NOMO-1 treated with DMSO at 0.1 percent for 48 hours (cell line): ENCODE results near the gene SLC12A4.
A peak's percentile ranks its signal among the peaks of the same experiment; 100 is the strongest.

Source experiments
- DNase-seq: peaks from one replicate; lab custom pipeline; 2025; ENCODE audit not compliant: unreplicated experiment; lab: John Stamatoyannopoulos, UW

Gene SLC12A4

GRCh38 chr16:67963662-67964321, 4.6 kb downstream of the SLC12A4 start:
- no peak for DNase-seq

DNA sequence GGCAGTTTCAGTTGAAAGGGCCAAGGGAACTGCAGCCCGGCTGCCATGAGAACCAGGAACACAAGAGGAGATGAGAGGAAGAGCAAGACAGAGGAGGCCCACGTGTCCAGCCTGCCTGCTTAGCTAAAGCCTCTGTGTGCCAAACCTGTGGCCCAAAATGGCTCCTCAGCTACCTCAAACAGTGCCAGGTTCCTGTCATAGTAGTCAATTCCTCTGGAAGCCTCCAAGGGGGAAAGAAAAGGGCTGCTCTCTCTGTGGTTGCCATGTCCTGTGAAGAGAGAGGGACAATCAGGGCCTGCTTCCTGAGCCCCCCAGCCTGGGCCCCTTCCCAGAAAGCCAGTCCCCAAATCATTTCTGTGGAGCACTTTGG, 5.2 kb downstream of the SLC12A4 start:
- no peak for DNase-seq

DNA sequence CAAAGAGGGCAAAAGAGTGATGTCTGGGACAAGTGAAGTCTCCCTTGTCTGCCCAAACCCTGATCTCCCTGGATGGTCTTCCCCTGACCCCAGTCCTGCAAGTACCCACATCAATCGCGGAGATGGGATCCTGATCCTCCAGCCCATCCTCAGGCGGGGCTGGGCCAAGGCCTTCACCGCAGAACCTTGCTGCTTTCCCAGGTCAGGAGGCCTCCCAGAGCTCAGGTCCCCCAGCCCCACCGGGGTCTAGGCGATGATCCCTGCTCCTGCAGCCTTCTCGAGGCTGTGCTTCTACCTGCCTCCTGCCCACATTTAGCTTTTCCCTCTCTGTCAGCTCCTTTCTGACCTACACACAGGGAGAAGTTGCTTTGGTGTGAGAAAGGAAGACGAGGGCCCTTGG, 6.3 kb downstream of the SLC12A4 start:
- DNase-seq: no peak

- DNase-seq: no peak
Observed at GRCh38 chr16:67961551-67961957, 6.9 kb downstream of the SLC12A4 start.

GRCh38 chr16:67959536-67960329, 8.7 kb downstream of the SLC12A4 start:
- no peak for DNase-seq

GRCh38 chr16:67957622-67958021, 10.8 kb downstream of the SLC12A4 start:
- DNase-seq: no peak

- no peak for DNase-seq
Observed at GRCh38 chr16:67954421-67955196, 13.8 kb downstream of the SLC12A4 start.

GRCh38 chr16:67953641-67954375, 14.6 kb downstream of the SLC12A4 start:
- no peak for DNase-seq

DNA sequence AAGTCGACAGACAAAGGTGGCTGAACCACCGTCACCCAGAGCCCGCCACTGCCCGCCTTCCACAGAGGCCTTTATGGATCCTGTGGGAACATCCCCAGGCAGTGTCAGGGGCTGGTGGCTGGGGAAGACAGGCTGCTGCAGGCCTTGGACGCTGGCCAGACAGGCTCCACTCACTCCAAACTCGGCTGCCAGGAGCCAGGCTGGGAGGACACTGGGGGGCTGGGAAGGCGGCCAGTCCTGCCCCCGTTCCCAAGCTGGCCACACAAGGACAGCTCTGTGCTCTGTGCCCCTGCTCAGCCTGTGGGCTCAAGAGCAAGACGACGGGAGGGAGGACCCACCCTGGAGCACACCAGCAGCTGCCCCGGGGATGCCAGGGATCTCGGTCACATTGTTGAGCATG, 17.0 kb downstream of the SLC12A4 start:
- no peak for DNase-seq

GRCh38 chr16:67950335-67950843, 18.0 kb downstream of the SLC12A4 start:
- no peak for DNase-seq

- no peak for DNase-seq
Observed at GRCh38 chr16:67949645-67950044, 18.8 kb downstream of the SLC12A4 start.

- DNase-seq: no peak
Observed at GRCh38 chr16:67948015-67948414, 20.4 kb downstream of the SLC12A4 start.

DNA sequence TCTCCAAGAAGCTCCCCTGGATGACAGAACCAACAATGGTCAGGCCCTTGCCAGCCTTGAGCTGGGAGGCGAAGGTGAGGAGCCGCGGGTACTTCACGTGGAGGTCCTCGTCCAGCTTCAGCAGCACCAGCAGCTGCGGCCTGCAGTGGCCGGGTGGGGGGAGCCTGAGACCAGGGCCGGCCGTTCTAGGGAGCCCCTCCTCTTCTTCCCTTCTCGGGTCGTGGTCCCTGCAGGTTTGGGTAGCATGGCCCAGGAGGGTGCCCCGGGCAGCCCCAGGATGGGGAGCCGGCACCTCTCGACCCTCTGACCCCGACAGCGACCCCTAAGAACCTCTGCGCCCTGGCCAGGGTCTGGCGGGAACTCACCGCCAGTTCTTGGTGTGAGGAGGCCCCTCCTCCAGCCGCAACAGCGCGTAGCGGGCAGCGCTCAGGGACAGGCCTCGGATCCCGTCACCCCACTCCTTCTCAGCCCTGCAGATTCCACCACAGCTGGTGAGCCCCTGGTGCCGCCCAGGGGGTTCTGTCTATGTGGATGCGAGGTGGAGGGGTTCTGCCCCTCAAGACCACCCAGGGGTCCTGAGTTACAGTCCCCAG, 21.4 kb downstream of the SLC12A4 start:
- DNase-seq: no peak

- no peak for DNase-seq
Observed at GRCh38 chr16:67946128-67946569, 22.3 kb downstream of the SLC12A4 start.

DNA sequence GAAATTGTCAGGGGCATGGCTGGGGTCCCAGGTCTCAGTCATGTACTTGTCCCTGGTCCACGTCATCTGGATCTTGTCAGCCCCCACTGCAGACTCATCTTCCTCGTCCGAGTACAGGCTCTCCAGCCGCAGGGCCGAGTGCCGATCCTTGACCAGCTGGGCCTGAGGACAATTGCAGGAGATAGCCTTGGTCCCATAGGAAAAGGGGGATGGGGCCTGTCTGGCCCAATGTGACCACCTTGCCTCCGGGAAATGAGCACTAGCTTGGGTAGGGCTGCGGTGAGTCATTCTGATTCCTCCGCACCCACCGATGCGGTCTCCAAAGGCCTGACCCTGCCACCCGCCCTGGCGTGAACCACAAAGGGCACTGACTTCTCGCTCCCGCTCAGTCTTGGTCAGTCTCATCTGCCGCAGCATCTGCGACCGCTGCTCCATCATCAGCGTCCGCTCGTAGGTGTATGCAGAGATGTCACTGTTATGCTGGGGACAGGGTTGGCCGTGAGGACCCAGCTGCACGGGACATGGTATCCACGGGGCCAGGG, 23.0 kb downstream of the SLC12A4 start:
- no peak for DNase-seq

DNA sequence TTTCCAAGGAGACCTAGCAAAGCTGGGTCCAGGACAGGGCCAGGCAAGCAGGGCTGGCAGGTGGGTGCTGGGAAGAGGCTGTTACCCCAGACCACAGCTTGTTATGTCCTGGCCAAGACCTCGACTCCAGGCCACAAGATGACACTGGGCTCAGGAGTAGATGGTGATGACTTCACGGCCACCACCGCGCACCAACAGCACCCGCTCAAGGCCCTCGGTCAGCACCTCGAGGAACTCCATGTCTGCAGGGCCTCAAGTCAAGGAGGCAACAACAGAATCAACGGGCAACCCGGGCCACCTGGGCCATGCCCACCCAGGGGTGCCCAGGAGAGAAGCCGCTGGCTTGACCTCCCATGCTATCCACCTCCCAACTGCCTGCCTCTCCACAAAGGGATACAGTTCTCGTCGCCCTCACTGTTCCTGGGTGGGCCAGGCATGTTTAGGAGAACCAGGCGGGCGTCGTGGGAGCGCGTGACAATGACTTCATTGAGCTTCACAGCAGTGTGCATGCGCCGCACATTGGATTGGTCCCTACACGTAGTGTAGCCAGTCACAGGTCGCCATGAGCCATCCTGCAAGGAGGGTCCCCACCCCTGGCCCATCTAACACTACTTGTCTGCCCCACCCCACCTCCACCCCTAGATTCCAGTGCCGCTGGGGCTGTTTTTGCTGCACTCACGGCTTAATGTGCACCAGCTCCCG, 23.6 kb downstream of the SLC12A4 start:
- no peak for DNase-seq

- DNase-seq: peak; percentile 59
Observed at GRCh38 chr16:67943619-67944504, 24.6 kb downstream of the SLC12A4 start, which contains the start of gene LCAT. TSS of gene LCAT (minus strand) at chr16:67944120. CDS start at chr16:67944101, 19 bp downstream.

DNA sequence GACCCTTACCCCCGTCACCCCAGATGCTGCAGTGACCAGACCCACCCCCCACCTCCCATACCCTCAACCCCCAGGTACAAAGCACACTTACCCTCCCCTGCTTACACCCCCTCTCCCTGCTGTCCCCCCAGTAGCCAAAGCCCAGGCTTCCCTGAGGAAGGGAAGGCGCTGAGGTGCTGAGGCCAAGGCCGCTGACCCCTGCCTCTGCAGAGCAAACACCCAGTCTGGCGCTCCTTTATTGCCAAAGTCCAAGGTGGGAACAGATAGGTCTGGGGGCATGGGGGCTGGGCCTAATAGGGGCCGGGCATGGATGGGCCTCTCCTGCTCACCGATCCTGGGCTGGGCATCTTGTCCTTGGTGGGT, 25.2 kb downstream of the SLC12A4 start:
- DNase-seq: no peak
